ENCODE measurements around the gene EPS8L2. TPM values are rescaled to one million over a fixed set of nuclear protein-coding genes. Genes with fewer than 3 reads are reported as not detected.

Gene EPS8L2
- total and polyA plus RNA-seq, 2 of the 4 experiments (the other 2 are of a cell fraction), result 17.2 to 39.4 TPM

GRCh38 chr11:709109-709997 is 3.3 kb downstream of the EPS8L2 start (continued):
- TF ChIP-seq MXI1 (IDR thresholded peaks at IDR 0.05; ENCODE audit: borderline replicate concordance, low read depth, low read length), result no peak
- TF ChIP-seq POLR2A (IDR thresholded peaks at IDR 0.05; ENCODE audit: low read depth, low read length), result no peak

GRCh38 chr11:714436-714835 is 8.4 kb downstream of the EPS8L2 start:
- Histone ChIP-seq H4K5ac (ENCODE audit: low read depth, low read length) (no peak overlapping the region), H3K9me1 (ENCODE audit: insufficient read depth, low read length) (no peaks in the 10 kb centered on the region), H4K8ac (ENCODE audit: low read depth in 2 of 2, low read length in 2 of 2) (no peak overlapping the region), H3K4me3 (ENCODE audit: insufficient read depth, low read depth, low read length) (no peak overlapping the region), H2AK9ac (replicated peaks; ENCODE audit: low read depth, low read length, poor library complexity) (no peak overlapping the region), H3K9me3 (ENCODE audit: control insufficient read depth, insufficient read depth, low read length) (no peaks in the 10 kb centered on the region), H2BK5ac (ENCODE audit: low read depth, low read length, poor library complexity, severe bottlenecking) (no peak overlapping the region), H3K14ac (replicated peaks; ENCODE audit: low read depth, low read length) (no peak overlapping the region), H3K36me3 (ENCODE audit: control insufficient read depth, insufficient read depth, low read length) (no peaks in the 10 kb centered on the region), H3K4me1 (ENCODE audit: control insufficient read depth, insufficient read depth, low read length) (no peaks in the 10 kb centered on the region), H2BK120ac (ENCODE audit: low read depth, low read length) (no peak overlapping the region), H3K27ac (ENCODE audit: insufficient read depth, low read length) (no peak overlapping the region), H3K56ac (ENCODE audit: extremely low read depth, insufficient read depth, low read length) (no peak overlapping the region), H4K20me1 (ENCODE audit: insufficient read depth, low read length) (no peaks in the 10 kb centered on the region), H4K91ac (ENCODE audit: insufficient read depth, low read depth, low read length) (no peak overlapping the region), H2AFZ (replicated peaks; ENCODE audit: low read length, poor library complexity) (no peak overlapping the region), H3K4ac (ENCODE audit: low read depth, low read length) (no peak overlapping the region), H3K18ac (ENCODE audit: low read depth, low read length) (no peak overlapping the region), H3K27me3 (ENCODE audit: control insufficient read depth, insufficient read depth, low read length) (no peaks in the 10 kb centered on the region; the same call in 1 of the 2 replicates), H3K23ac (ENCODE audit: low read depth, low read length) (no peak overlapping the region), H2BK15ac (ENCODE audit: low read depth, low read length) (no peak overlapping the region), H3K4me2 (ENCODE audit: low read depth, low read length) (no peak overlapping the region), H3K9ac (ENCODE audit: low read depth, low read length) (no peak overlapping the region), H3K79me1 (ENCODE audit: low read depth in 1 of 2, low read length in 2 of 2) (0 out of 4 replicates have a peak, but pooled peaks cover 0 to 4% of the 10 kb centered on the region in 2 experiments), H2BK20ac (ENCODE audit: low read depth, low read length) (no peak overlapping the region), H2AK5ac (ENCODE audit: low read depth, low read length) (no peak overlapping the region)
- POLR2A ChIA-PET (ENCODE audit: unreplicated experiment), result no interaction called here
- ATAC-seq (ENCODE audit: low read depth), result no peak
- no CpG with 5 or more reads among the region's 6 CpGs for WGBS, 2 experiments (ENCODE audit: extremely low coverage in 2 of 2, insufficient read length in 1 of 2)
- DNase-seq, result no peak
- CTCF ChIA-PET, result no interaction called here
- dilution Hi-C loops (cut with HindIII; ENCODE audit: low sequenced_read_pairs, unreplicated experiment) (no loop called here), in situ Hi-C loops (cut with MboI; ENCODE audit: low sequenced_read_pairs) (no loop called here), intact Hi-C loops (cut with micrococcal nuclease) (no loop called here)
- BruUV-seq (replicated peaks), result no TSS peak
- TF ChIP-seq MAZ (IDR thresholded peaks at IDR 0.05; ENCODE audit: borderline replicate concordance, low read depth, low read length) (no peak), NFE2L2 (IDR thresholded peaks at IDR 0.05; ENCODE audit: low read depth, low read length) (no peak), RFX5 (IDR thresholded peaks at IDR 0.05; ENCODE audit: low read depth, low read length) (no peak), USF2 (IDR thresholded peaks at IDR 0.05; ENCODE audit: low read depth, low read length) (no peak), POLR2A (IDR thresholded peaks at IDR 0.05; ENCODE audit: low read depth, low read length) (no peak), CHD1 (IDR thresholded peaks at IDR 0.05; ENCODE audit: low read depth, low read length) (no peak), CTCF (conservative IDR thresholded peaks at IDR 0.05; ENCODE audit: low read depth, low read length) (no peak), FOS (IDR thresholded peaks at IDR 0.05; ENCODE audit: low read depth, low read length) (no peak), MXI1 (IDR thresholded peaks at IDR 0.05; ENCODE audit: borderline replicate concordance, low read depth, low read length) (no peak), SMC3 (IDR thresholded peaks at IDR 0.05; ENCODE audit: low read depth, low read length) (no peak), MAFK (IDR thresholded peaks at IDR 0.05; ENCODE audit: low read depth, low read length) (no peak), RAD21 (IDR thresholded peaks at IDR 0.05; ENCODE audit: low read length) (no peak), BHLHE40 (IDR thresholded peaks at IDR 0.05; ENCODE audit: low read depth, low read length) (no peak)
